ENCODE data around the gene SLC24A4. TPM values are rescaled to one million over a fixed set of nuclear protein-coding genes. Genes with fewer than 3 reads are reported as not detected.
A peak's percentile ranks its signal among the peaks of the same experiment; 100 is the strongest.

SLC24A4 gene
- total and polyA plus RNA-seq, 2 of the 4 experiments (the other 2 are of a cell fraction), result not detected

DNA sequence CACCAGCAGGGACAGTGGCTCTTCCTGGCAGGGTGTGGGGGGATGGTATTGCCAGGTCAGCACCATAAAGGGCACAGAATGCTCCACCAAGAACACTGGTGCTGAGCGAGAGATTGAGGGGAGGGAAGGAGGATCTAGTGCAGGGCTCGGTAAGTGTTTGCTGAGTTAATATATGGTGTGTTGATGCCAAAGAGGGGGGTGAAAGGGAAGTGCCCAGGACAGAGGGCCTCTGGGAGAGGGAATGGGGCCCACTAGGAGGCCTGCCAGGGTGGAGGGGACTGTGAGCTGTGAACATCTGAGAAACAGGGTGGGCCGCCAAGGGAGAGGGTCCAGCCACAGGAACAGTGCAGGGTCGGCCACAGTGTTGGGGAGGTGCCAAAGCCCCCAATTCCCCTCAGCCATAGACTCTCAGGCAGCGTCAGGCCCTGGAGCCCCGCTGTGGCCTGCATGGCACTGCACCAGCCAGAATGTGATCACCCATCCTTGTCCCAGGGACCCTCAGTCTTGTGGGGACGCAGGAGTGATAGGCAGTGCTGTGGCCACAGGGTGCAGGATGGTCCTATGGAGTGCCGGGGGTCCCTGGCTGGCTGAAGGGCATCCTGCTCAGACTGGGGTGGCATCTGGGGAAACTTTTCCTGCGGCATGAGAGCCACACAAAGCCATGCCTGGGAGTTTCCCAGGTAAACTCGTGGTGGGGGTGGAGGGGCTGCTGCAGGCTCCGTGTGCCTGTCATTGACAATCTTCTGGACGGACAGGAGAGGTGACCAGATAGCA lies 202.5 kb downstream of the SLC24A4 start:
- in situ Hi-C loops (cut with MboI; ENCODE audit: low sequenced_read_pairs) (no loop called here), intact Hi-C loops (cut with micrococcal nuclease) (no loop called here), dilution Hi-C loops (cut with HindIII; ENCODE audit: low sequenced_read_pairs, unreplicated experiment) (no loop called here)
- H3K9me3 ChIP-seq (ENCODE audit: control insufficient read depth, insufficient read depth, low read length), result no peaks in the 10 kb centered on the region
- H3K4me3 ChIP-seq (ENCODE audit: insufficient read depth, low read depth, low read length), result no peak overlapping the region
- no peak overlapping the region for H2AFZ ChIP-seq (replicated peaks; ENCODE audit: low read length, poor library complexity)
- DNase-seq, result no peak
- H3K56ac ChIP-seq (ENCODE audit: extremely low read depth, insufficient read depth, low read length), result no peak overlapping the region
- H2BK5ac ChIP-seq (ENCODE audit: low read depth, low read length, poor library complexity, severe bottlenecking), result no peak overlapping the region
- H2AK5ac ChIP-seq (ENCODE audit: low read depth, low read length), result 0 out of 2 replicates have a peak overlapping the region, but pooled peaks have one; percentile 59
- CTCF ChIA-PET, result no interaction called here
- H4K91ac ChIP-seq (ENCODE audit: insufficient read depth, low read depth, low read length), result peak overlapping the region; percentile 29; the same call in 1 of the 2 replicates
- peaks cover 27% of the 10 kb centered on the region for H3K4me1 ChIP-seq (ENCODE audit: control insufficient read depth, insufficient read depth, low read length)
- no peaks in the 10 kb centered on the region for H3K36me3 ChIP-seq (ENCODE audit: control insufficient read depth, insufficient read depth, low read length)
- H3K14ac ChIP-seq (replicated peaks; ENCODE audit: low read depth, low read length), result no peak overlapping the region
- H3K27ac ChIP-seq (ENCODE audit: insufficient read depth, low read length), result no peak overlapping the region
- H3K23ac ChIP-seq (ENCODE audit: low read depth, low read length), result no peak overlapping the region
- H4K20me1 ChIP-seq (ENCODE audit: insufficient read depth, low read length), result peaks cover 19% of the 10 kb centered on the region
- H3K4me2 ChIP-seq (ENCODE audit: low read depth, low read length), result no peak overlapping the region
- H3K4ac ChIP-seq (ENCODE audit: low read depth, low read length), result no peak overlapping the region; the same call in 1 of the 2 replicates
- 83% methylated on average over 4 of the region's 12 CpGs; no CpG with 5 or more reads in 1 of the 2 experiments for WGBS, 2 experiments (ENCODE audit: extremely low coverage in 2 of 2, insufficient read length in 1 of 2)
- H3K18ac ChIP-seq (ENCODE audit: low read depth, low read length), result no peak overlapping the region; the same call in 1 of the 2 replicates
- H3K9ac ChIP-seq (ENCODE audit: low read depth, low read length), result no peak overlapping the region
- no peaks in the 10 kb centered on the region for H3K27me3 ChIP-seq (ENCODE audit: control insufficient read depth, insufficient read depth, low read length)
- H2AK9ac ChIP-seq (replicated peaks; ENCODE audit: low read depth, low read length, poor library complexity), result no peak overlapping the region
- ATAC-seq (ENCODE audit: low read depth), result no peak
- H3K79me1 ChIP-seq (ENCODE audit: low read depth in 1 of 2, low read length in 2 of 2), result peaks cover 39 to 82% of the 10 kb centered on the region in 2 experiments
- peaks cover 20% of the 10 kb centered on the region for H3K9me1 ChIP-seq (ENCODE audit: insufficient read depth, low read length)
- no TSS peak for BruUV-seq (replicated peaks)
- no peak overlapping the region for H2BK15ac ChIP-seq (ENCODE audit: low read depth, low read length)
- no peak overlapping the region for H2BK120ac ChIP-seq (ENCODE audit: low read depth, low read length)
- TF ChIP-seq CEBPB (IDR thresholded peaks at IDR 0.05; ENCODE audit: low read depth, low read length), result no peak
- no peak overlapping the region for H2BK20ac ChIP-seq (ENCODE audit: low read depth, low read length)
- H4K8ac ChIP-seq (ENCODE audit: low read depth in 2 of 2, low read length in 2 of 2), result peak overlapping the region in 1 of 2 experiments; percentile 29; a peak in 1 of 4 replicates
- H4K5ac ChIP-seq (ENCODE audit: low read depth, low read length), result no peak overlapping the region
- POLR2A ChIA-PET (ENCODE audit: unreplicated experiment), result no interaction called here

All from IMR-90 (cell line).